ENCODE measurements around the gene FER.

- TF ChIP-seq CTCF (conservative IDR thresholded peaks at IDR 0.05; ENCODE audit: low read depth, low read length) (no peak), EZH2 (IDR thresholded peaks at IDR 0.05; ENCODE audit: borderline replicate concordance, low read depth, low read length, poor library complexity, severe bottlenecking) (no peak)
Observed at GRCh38 chr5:108801776-108802175, 54.1 kb downstream of the FER start.

Data from A673 (cell line).